WTC11 (cell line): ENCODE data around the gene GIMAP7. TPM values are rescaled to one million over a fixed set of nuclear protein-coding genes. Genes with fewer than 3 reads are reported as not detected.

Experiments used
- ATAC-seq: fragments of 200-7000 bp; cut with Tn5 transposase; 2 replicates; pipeline ENCODE4 v1.10.0; 2021; ENCODE audit warnings: mild to moderate bottlenecking, moderate library complexity
- CTCF ChIA-PET: fragments of 300-600 bp; sonication (Branson Sonifier 250); formaldehyde crosslinking; loops from one replicate; lab custom pipeline; 2021; ENCODE audit warnings: antibody characterized with exemption; lab: Charles Lee
- POLR2A ChIA-PET: fragments of 350-600 bp; sonication (Branson Sonifier 250); formaldehyde crosslinking; loops from one replicate; lab custom pipeline; 2021; ENCODE audit warnings: antibody characterized with exemption; lab: Charles Lee
- DNase-seq: peaks from one replicate; pipeline ENCODE4 v3.0.0; 2021; ENCODE audit warnings: low spot score
- H3K27ac Mint-ChIP-seq: 2 replicates; pipeline ENCODE4 v1.8.0; 2021; ENCODE audit warnings: mixed read lengths
- H3K27me3 Mint-ChIP-seq: 2 replicates; pipeline ENCODE4 v1.8.0; 2021; ENCODE audit warnings: low read depth, mild to moderate bottlenecking, moderate library complexity, mixed read lengths
- H3K36me3 Mint-ChIP-seq: 2 replicates; pipeline ENCODE4 v1.8.0; 2021; ENCODE audit warnings: mixed read lengths
- H3K4me1 Mint-ChIP-seq: 2 replicates; pipeline ENCODE4 v1.8.0; 2022; ENCODE audit warnings: mixed read lengths
- H3K4me3 Mint-ChIP-seq: 2 replicates; pipeline ENCODE4 v1.8.0; 2021; ENCODE audit warnings: mild to moderate bottlenecking, moderate library complexity, mixed read lengths
- H3K9me3 Mint-ChIP-seq: 2 replicates; pipeline ENCODE4 v1.8.0; 2021; ENCODE audit warnings: mixed read lengths
- CDX4 ChIP-seq: fragments of 250-450 bp; sonication (Bioruptor Pico); IDR thresholded peaks from 2 replicates; pipeline ENCODE4 v1.9.0; 2021; ENCODE audit warnings: moderate library complexity, mild to moderate bottlenecking, inconsistent platforms, borderline replicate concordance
- ERG ChIP-seq: fragments of 250-450 bp; sonication (Bioruptor Pico); IDR thresholded peaks from 2 replicates; pipeline ENCODE4 v1.8.0; 2021; ENCODE audit warnings: mild to moderate bottlenecking
- NFYB ChIP-seq: sonication (generic); formaldehyde crosslinking; conservative IDR thresholded peaks from 2 replicates; pipeline ENCODE4 v1.8.0; 2022; ENCODE audit warnings: low read depth, missing genetic modification reagents
- PRDM15 ChIP-seq: sonication (generic); formaldehyde crosslinking; IDR thresholded peaks from 2 replicates; pipeline ENCODE4 v1.8.0; 2022; ENCODE audit warnings: missing genetic modification reagents
- ZBTB43 ChIP-seq: sonication (generic); formaldehyde crosslinking; IDR thresholded peaks from 2 replicates; pipeline ENCODE4 v1.8.1; 2023; ENCODE audit warnings: mild to moderate bottlenecking, missing genetic modification reagents
- ZNF121 ChIP-seq: sonication (generic); formaldehyde crosslinking; IDR thresholded peaks from 2 replicates; pipeline ENCODE4 v1.8.0; 2023; ENCODE audit warnings: missing genetic modification reagents
- total RNA-seq: library from RNA; stranded (reverse); gene quantifications from 3 replicates; pipeline ENCODE4 v1.2.3, GENCODE V29; 2021
- TF ChIP-seq, protein P1 (sequence below): fragments of 250-450 bp; sonication (Bioruptor Pico); IDR thresholded peaks from 2 replicates; pipeline ENCODE4 v1.9.0; 2021; ENCODE audit warnings: mild to moderate bottlenecking
- TF ChIP-seq, protein P2 (sequence below): sonication (generic); formaldehyde crosslinking; IDR thresholded peaks from 2 replicates; pipeline ENCODE4 v1.8.1; 2023; ENCODE audit warnings: mild to moderate bottlenecking, missing genetic modification reagents

Gene GIMAP7
- total RNA-seq, 1 experiment from 2014 or later: 0.37 TPM

GRCh38 chr7:150502519-150502918 lies 12.2 kb upstream of the GIMAP7 start:
- ChIA-PET POLR2A (no interaction called here), CTCF (no interaction called here)
- H3K4me1 Mint-ChIP-seq: no peaks in the 10 kb centered on the region
- H3K4me3 Mint-ChIP-seq: no peak overlapping the region
- ATAC-seq (no peak), DNase-seq (no peak)
- peaks cover 24% of the 10 kb centered on the region for H3K9me3 Mint-ChIP-seq
- H3K36me3 Mint-ChIP-seq: no peaks in the 10 kb centered on the region
- H3K27me3 Mint-ChIP-seq: peaks cover 35% of the 10 kb centered on the region
- TF ChIP-seq, protein P1, sequence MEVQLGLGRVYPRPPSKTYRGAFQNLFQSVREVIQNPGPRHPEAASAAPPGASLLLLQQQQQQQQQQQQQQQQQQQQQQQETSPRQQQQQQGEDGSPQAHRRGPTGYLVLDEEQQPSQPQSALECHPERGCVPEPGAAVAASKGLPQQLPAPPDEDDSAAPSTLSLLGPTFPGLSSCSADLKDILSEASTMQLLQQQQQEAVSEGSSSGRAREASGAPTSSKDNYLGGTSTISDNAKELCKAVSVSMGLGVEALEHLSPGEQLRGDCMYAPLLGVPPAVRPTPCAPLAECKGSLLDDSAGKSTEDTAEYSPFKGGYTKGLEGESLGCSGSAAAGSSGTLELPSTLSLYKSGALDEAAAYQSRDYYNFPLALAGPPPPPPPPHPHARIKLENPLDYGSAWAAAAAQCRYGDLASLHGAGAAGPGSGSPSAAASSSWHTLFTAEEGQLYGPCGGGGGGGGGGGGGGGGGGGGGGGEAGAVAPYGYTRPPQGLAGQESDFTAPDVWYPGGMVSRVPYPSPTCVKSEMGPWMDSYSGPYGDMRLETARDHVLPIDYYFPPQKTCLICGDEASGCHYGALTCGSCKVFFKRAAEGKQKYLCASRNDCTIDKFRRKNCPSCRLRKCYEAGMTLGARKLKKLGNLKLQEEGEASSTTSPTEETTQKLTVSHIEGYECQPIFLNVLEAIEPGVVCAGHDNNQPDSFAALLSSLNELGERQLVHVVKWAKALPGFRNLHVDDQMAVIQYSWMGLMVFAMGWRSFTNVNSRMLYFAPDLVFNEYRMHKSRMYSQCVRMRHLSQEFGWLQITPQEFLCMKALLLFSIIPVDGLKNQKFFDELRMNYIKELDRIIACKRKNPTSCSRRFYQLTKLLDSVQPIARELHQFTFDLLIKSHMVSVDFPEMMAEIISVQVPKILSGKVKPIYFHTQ (CRISPR knock-in tag): no peak
- H3K27ac Mint-ChIP-seq: no peak overlapping the region

GRCh38 chr7:150503155-150503554 lies 11.5 kb upstream of the GIMAP7 start:
- ChIA-PET POLR2A (no interaction called here), CTCF (no interaction called here)
- no peak overlapping the region for H3K4me3 Mint-ChIP-seq
- peaks cover 22% of the 10 kb centered on the region for H3K9me3 Mint-ChIP-seq
- no peak for ATAC-seq
- no peaks in the 10 kb centered on the region for H3K4me1 Mint-ChIP-seq
- no peak for DNase-seq
- peaks cover 29% of the 10 kb centered on the region for H3K27me3 Mint-ChIP-seq
- TF ChIP-seq CDX4 (no peak), NFYB (CRISPR knock-in tag) (no peak), ERG (CRISPR knock-in tag) (no peak), PRDM15 (CRISPR knock-in tag) (no peak), ZBTB43 (CRISPR knock-in tag) (no peak)
- TF ChIP-seq, protein P2, sequence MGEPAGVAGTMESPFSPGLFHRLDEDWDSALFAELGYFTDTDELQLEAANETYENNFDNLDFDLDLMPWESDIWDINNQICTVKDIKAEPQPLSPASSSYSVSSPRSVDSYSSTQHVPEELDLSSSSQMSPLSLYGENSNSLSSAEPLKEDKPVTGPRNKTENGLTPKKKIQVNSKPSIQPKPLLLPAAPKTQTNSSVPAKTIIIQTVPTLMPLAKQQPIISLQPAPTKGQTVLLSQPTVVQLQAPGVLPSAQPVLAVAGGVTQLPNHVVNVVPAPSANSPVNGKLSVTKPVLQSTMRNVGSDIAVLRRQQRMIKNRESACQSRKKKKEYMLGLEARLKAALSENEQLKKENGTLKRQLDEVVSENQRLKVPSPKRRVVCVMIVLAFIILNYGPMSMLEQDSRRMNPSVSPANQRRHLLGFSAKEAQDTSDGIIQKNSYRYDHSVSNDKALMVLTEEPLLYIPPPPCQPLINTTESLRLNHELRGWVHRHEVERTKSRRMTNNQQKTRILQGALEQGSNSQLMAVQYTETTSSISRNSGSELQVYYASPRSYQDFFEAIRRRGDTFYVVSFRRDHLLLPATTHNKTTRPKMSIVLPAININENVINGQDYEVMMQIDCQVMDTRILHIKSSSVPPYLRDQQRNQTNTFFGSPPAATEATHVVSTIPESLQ (CRISPR knock-in tag): no peak
- no peaks in the 10 kb centered on the region for H3K36me3 Mint-ChIP-seq
- no peak overlapping the region for H3K27ac Mint-ChIP-seq

DNA sequence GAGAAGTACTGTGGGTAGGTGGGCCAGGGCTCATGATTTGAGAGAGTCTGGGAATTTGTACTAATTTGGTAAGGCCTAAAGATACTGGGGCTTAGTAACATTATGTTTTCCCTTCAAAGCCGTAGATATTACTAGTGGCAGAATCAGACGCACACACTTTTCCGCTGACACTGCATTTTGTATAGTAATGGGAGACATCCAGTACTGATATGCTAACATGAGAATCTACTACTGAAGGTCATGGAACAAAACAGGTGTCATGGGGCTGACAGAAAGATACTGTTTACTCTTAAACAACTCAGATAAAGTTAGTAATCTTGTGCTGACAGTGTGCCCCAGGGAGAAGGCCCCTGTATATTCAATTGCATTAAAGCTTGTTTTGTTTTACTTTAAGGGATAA lies 11.1 kb upstream of the GIMAP7 start:
- no peak overlapping the region for H3K27ac Mint-ChIP-seq
- no peaks in the 10 kb centered on the region for H3K36me3 Mint-ChIP-seq
- H3K9me3 Mint-ChIP-seq: peaks cover 21% of the 10 kb centered on the region
- DNase-seq (no peak), ATAC-seq (no peak)
- ChIA-PET CTCF (no interaction called here), POLR2A (no interaction called here)
- no peak overlapping the region for H3K4me3 Mint-ChIP-seq
- TF ChIP-seq ZNF121 (CRISPR knock-in tag): no peak
- H3K27me3 Mint-ChIP-seq: peaks cover 27% of the 10 kb centered on the region
- no peaks in the 10 kb centered on the region for H3K4me1 Mint-ChIP-seq
